Heart left ventricle (tissue), 13 donors: ENCODE data around the gene NDUFAF8.

Source experiments
- POLR2A ChIP-seq, 2 donors: fragments of 450-650 bp; IDR thresholded peaks; one replicate each; pipeline ENCODE4 v1.6.1; 2017; ENCODE audit warnings: antibody characterized with exemption in 2 of 2, mild to moderate bottlenecking in 2 of 2, moderate library complexity in 2 of 2
- TF ChIP-seq, protein P1 (sequence below), 12 donors: fragments of 200-600 bp; sonication (generic) in 4 of 12; IDR thresholded peaks; one replicate each; pipeline versions ENCODE4 v1.5.0 to v1.8.0; 2018 to 2022; ENCODE audit warnings: antibody characterized with exemption in 12 of 12, mild to moderate bottlenecking in 5 of 12
- donor health status: ischemic (EF 13 %, LVEDD 7.1; RV severe dilation, severe dysfunction).
- donor health status: DM: no; HTN: yes; CAD: no.
- donor health status: DM: no; HTN: no; CAD: no.
- donor health status: ischemic (EF 25% LVEDD 6.9; RV normal size, moderate dysfunction).
- donor health status: ischemic (EF 25% LVEDD 5.7; RV mildly dilated, moderate dysfunction).
- donor health status: ischemic (EF 35%, LVEDD 5.7; RV mildly dilated, moderate dysfunction).
- donor health status: nonischemic (EF 11% LVEDD 7.7; RV severe dilation, severe dysfunction).
- donor health status: DM: yes; HTN: yes; CAD: no.
- donor health status: PGD.
- donor health status: ischemic (EF 29% LVEDD 5.4; RV normal size, mild dysfunction).
- donor health status: nonischemic (EF 23%, LVEDD 6.1; RV moderate dilation, normal function).

DNA sequence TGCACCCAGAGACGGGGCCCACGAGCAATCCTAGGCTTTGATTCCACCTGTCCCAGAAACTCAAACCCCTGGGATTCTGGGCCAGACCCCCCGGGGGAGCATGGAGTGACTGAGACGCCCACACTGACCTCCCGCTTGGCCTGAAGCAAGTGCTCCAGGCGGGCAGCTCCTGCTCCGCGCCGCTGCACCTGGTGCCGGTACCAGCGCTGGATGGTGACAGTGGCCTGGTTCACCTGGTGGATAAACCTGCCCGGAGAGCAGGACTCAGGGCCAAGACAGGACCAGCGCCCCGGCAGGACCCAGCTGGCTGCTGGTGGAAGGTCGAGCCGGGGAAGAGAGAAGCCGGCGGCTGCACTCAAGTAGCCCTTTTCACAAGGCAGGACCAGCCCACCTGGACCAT lies 38.9 kb upstream of the NDUFAF8 start:
- TF ChIP-seq, protein P1, sequence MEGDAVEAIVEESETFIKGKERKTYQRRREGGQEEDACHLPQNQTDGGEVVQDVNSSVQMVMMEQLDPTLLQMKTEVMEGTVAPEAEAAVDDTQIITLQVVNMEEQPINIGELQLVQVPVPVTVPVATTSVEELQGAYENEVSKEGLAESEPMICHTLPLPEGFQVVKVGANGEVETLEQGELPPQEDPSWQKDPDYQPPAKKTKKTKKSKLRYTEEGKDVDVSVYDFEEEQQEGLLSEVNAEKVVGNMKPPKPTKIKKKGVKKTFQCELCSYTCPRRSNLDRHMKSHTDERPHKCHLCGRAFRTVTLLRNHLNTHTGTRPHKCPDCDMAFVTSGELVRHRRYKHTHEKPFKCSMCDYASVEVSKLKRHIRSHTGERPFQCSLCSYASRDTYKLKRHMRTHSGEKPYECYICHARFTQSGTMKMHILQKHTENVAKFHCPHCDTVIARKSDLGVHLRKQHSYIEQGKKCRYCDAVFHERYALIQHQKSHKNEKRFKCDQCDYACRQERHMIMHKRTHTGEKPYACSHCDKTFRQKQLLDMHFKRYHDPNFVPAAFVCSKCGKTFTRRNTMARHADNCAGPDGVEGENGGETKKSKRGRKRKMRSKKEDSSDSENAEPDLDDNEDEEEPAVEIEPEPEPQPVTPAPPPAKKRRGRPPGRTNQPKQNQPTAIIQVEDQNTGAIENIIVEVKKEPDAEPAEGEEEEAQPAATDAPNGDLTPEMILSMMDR (IDR thresholded peaks at IDR 0.05) = no peak
- TF ChIP-seq POLR2A (IDR thresholded peaks at IDR 0.05) = no peak
